ENCODE measurements around the gene SUPT3H.

DNA sequence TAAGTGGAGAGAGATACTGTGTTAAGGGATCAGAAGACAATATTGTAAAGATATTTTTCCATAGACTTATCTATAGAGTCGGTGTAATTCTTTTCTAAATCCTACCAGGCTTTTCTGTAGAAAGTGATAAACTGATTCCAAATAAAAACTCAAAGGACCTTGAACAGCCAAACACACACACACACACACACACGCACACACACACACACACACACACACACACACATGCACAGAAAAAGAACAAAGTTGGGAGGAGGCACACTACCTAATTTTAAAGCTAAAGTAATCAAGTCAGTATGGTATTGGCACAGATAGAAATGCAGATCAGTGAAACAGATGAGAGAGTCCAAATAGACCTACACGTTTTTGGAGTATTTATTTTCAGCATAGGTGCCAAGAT lies 534.0 kb downstream of the SUPT3H start:
- no peak for TF ChIP-seq EZH2 (IDR thresholded peaks at IDR 0.05; ENCODE audit: borderline replicate concordance, insufficient read depth, low read depth, low read length, poor library complexity, severe bottlenecking)
- TF ChIP-seq, protein P1, sequence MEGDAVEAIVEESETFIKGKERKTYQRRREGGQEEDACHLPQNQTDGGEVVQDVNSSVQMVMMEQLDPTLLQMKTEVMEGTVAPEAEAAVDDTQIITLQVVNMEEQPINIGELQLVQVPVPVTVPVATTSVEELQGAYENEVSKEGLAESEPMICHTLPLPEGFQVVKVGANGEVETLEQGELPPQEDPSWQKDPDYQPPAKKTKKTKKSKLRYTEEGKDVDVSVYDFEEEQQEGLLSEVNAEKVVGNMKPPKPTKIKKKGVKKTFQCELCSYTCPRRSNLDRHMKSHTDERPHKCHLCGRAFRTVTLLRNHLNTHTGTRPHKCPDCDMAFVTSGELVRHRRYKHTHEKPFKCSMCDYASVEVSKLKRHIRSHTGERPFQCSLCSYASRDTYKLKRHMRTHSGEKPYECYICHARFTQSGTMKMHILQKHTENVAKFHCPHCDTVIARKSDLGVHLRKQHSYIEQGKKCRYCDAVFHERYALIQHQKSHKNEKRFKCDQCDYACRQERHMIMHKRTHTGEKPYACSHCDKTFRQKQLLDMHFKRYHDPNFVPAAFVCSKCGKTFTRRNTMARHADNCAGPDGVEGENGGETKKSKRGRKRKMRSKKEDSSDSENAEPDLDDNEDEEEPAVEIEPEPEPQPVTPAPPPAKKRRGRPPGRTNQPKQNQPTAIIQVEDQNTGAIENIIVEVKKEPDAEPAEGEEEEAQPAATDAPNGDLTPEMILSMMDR (IDR thresholded peaks at IDR 0.05), result no peak

Measured in B cell (primary cell).